Urinary bladder (tissue), 4 donors: ENCODE results near the gene FBRSL1. TPM values are rescaled to one million over a fixed set of nuclear protein-coding genes. Genes with fewer than 3 reads are reported as not detected.

ENCODE experiments used
- DNase-seq: peaks from one replicate; pipeline ENCODE4 v3.0.0-alpha.2; 2015; ENCODE audit errors: extremely low spot score
- H3K27ac ChIP-seq: one replicate; pipeline ENCODE4 v1.5.1; 2013; ENCODE audit warnings: low read depth, mild to moderate bottlenecking, moderate library complexity
- H3K36me3 ChIP-seq: one replicate; pipeline ENCODE4 v1.6.1; 2013; ENCODE audit warnings: mild to moderate bottlenecking, moderate library complexity; ENCODE audit not compliant: insufficient read depth
- H3K4me1 ChIP-seq: one replicate; pipeline ENCODE4 v1.6.1; 2013; ENCODE audit warnings: mild to moderate bottlenecking, moderate library complexity; ENCODE audit not compliant: insufficient read depth
- H3K4me3 ChIP-seq: one replicate; pipeline ENCODE4 v1.5.1; 2013; ENCODE audit warnings: low read depth, low read length
- WGBS: extraction: QIAGEN DNeasy Blood & Tissue Kit; methylation state at CpG from one replicate; pipeline ENCODE4 v1.1.7; 2013; 5-methylcytosine and 5-hydroxymethylcytosine counted together
- polyA plus RNA-seq: library from polyadenylated mRNA; stranded (reverse); fragments of 200-250 nt; gene quantifications from one replicate; pipeline ENCODE4 v1.2.3, GENCODE V29; 2013
- total RNA-seq: library from RNA; depleted of rRNA; stranded (reverse); fragments of >200 nt; gene quantifications from one replicate; pipeline ENCODE4 v1.2.3, GENCODE V29; 2014
- donor health status: healthy with polysubstance abuse.
- donor health status: healthy.

The FBRSL1 gene
- total and polyA plus RNA-seq, 2 donors = 4.0 to 46.1 TPM

DNA sequence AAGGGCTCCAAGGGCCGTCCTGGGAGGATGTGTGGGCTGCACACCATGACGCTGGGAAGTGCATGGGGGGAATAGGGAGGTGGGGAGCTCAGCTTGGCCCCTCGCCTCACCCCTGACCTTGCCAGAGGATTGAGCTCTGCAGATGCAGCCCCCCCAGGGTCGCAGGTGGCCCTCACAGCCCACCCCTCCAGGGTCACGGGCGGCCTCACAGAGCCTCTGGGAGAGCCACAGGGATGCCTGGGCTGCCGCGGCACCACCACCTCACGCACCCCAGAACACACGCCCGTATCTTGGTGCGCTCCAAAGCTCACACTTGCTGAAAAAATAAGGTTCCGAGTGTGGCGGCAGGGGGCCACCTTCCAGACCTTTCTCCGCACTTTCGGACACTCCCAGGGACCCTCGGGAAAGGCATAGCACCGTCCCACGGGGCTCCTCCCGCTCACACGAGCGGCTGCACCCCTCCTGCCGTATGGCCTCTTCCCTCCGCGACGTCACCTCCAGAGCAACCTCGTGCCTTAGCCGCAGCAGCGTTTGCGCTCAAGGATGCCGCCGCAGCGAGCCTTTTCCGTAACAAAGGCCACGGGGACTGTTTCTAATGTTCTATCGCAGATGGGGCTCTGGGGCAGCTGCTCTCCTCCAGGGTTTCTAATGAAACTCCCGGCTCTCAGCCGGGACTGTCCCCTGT is 9.9 kb upstream of the FBRSL1 start:
- H3K27ac ChIP-seq = no peak overlapping the region
- DNase-seq = no peak
- WGBS = 70% methylated on average over 38 of the region's 38 CpGs

GRCh38 chr12:132480623-132481132 is 9.3 kb upstream of the FBRSL1 start:
- H3K27ac ChIP-seq = no peak overlapping the region
- no peak overlapping the region for H3K4me3 ChIP-seq
- no peaks in the 10 kb centered on the region for H3K36me3 ChIP-seq
- no peaks in the 10 kb centered on the region for H3K4me1 ChIP-seq
- no peak for DNase-seq
- WGBS = 71% methylated on average over 14 of the region's 14 CpGs

More for the DNA sequence above, 9.9 kb upstream of the FBRSL1 start:
- Histone ChIP-seq H3K4me1 (no peaks in the 10 kb centered on the region), H3K36me3 (no peaks in the 10 kb centered on the region), H3K4me3 (no peak overlapping the region)

GRCh38 chr12:132481345-132481744 is 8.6 kb upstream of the FBRSL1 start:
- no peaks in the 10 kb centered on the region for H3K4me1 ChIP-seq
- 78% methylated on average over 11 of the region's 11 CpGs for WGBS
- no peak for DNase-seq
- no peak overlapping the region for H3K4me3 ChIP-seq
- no peak overlapping the region for H3K27ac ChIP-seq
- no peaks in the 10 kb centered on the region for H3K36me3 ChIP-seq

GRCh38 chr12:132481771-132482745 is 7.9 kb upstream of the FBRSL1 start:
- no peak for DNase-seq
- no peaks in the 10 kb centered on the region for H3K36me3 ChIP-seq
- H3K27ac ChIP-seq = no peak overlapping the region
- no peak overlapping the region for H3K4me3 ChIP-seq
- no peaks in the 10 kb centered on the region for H3K4me1 ChIP-seq
- 81% methylated on average over 31 of the region's 31 CpGs for WGBS

DNA sequence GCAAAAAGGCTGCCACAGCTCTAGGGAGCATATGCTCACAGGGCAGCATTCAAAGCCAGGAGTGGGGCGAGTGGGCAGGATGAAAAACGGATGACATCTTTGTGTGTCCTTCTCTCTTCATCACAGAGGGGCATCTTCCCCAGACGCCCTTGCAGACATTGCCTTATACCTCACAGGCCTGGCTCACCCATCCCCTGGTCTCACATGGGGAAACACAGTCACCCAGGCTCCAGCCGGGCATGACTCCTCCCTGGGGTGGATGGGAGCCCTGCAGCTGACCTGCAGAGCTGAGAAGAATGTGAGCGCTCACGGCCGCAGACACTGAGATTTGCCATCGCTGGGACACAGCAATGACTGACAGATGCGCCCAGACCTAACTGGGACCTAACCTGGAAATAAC is 7.2 kb upstream of the FBRSL1 start:
- H3K36me3 ChIP-seq = no peaks in the 10 kb centered on the region
- no peak overlapping the region for H3K4me3 ChIP-seq
- H3K4me1 ChIP-seq = no peaks in the 10 kb centered on the region
- 85% methylated on average over 9 of the region's 9 CpGs for WGBS
- no peak overlapping the region for H3K27ac ChIP-seq
- no peak for DNase-seq

- H3K4me1 ChIP-seq = no peaks in the 10 kb centered on the region
- H3K4me3 ChIP-seq = no peak overlapping the region
- DNase-seq = no peak
- H3K36me3 ChIP-seq = no peaks in the 10 kb centered on the region
- no peak overlapping the region for H3K27ac ChIP-seq
- WGBS = 96% methylated on average over 27 of the region's 27 CpGs
Measured at GRCh38 chr12:132483208-132483607, 6.7 kb upstream of the FBRSL1 start.

- DNase-seq = no peak
- no peaks in the 10 kb centered on the region for H3K4me1 ChIP-seq
- no peak overlapping the region for H3K4me3 ChIP-seq
- WGBS = 89% methylated on average over 17 of the region's 17 CpGs
- H3K27ac ChIP-seq = no peak overlapping the region
- no peaks in the 10 kb centered on the region for H3K36me3 ChIP-seq
Measured at GRCh38 chr12:132483612-132484011, 6.3 kb upstream of the FBRSL1 start.

GRCh38 chr12:132484183-132484890 is 5.6 kb upstream of the FBRSL1 start:
- WGBS = 89% methylated on average over 28 of the region's 28 CpGs
- DNase-seq = no peak
- no peaks in the 10 kb centered on the region for H3K36me3 ChIP-seq

DNA sequence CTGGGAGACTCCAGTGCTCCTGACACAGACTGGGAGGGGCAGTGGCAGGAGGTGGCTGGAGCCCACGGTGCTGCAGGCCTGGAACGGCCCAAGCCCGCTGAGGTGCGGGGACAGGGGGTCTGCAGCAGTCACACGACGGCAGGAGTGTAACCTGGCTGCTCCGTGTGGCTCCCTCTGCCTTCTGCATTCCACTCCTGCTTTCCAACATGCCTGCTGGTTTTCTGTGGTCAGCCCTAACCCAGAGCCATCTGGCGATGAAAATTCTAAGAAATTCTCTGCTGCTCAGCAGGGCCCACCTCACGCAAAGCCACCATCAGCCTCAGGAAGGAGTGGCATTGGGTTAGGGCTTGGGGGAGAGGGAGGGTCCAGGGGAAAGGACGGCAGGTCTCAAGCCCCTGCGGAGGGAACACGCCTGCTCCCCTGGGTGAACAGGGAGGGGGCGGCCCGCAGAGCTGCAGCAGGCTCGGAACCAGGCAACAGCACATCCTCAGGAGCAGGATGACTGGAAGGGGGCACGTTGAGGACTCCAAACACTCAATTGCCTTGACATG is 5.0 kb upstream of the FBRSL1 start:
- no peak overlapping the region for H3K27ac ChIP-seq
- DNase-seq = no peak
- H3K4me3 ChIP-seq = no peak overlapping the region
- no peaks in the 10 kb centered on the region for H3K4me1 ChIP-seq
- WGBS = 58% methylated on average over 16 of the region's 16 CpGs
- no peaks in the 10 kb centered on the region for H3K36me3 ChIP-seq

More at GRCh38 chr12:132484183-132484890, 5.6 kb upstream of the FBRSL1 start:
- no peak overlapping the region for H3K27ac ChIP-seq
- H3K4me1 ChIP-seq = no peaks in the 10 kb centered on the region
- H3K4me3 ChIP-seq = no peak overlapping the region

GRCh38 chr12:132485619-132486018 is 4.3 kb upstream of the FBRSL1 start:
- Histone ChIP-seq H3K36me3 (no peaks in the 10 kb centered on the region), H3K4me3 (no peak overlapping the region), H3K27ac (no peak overlapping the region), H3K4me1 (no peaks in the 10 kb centered on the region)
- WGBS = 93% methylated on average over 8 of the region's 8 CpGs
- no peak for DNase-seq

GRCh38 chr12:132486168-132486567 is 3.8 kb upstream of the FBRSL1 start:
- no peak overlapping the region for H3K27ac ChIP-seq
- H3K4me3 ChIP-seq = no peak overlapping the region
- WGBS = 67% methylated on average over 8 of the region's 8 CpGs
- DNase-seq = no peak
- no peaks in the 10 kb centered on the region for H3K36me3 ChIP-seq
- no peaks in the 10 kb centered on the region for H3K4me1 ChIP-seq

- H3K4me1 ChIP-seq = no peaks in the 10 kb centered on the region
- no peak overlapping the region for H3K27ac ChIP-seq
- no peaks in the 10 kb centered on the region for H3K36me3 ChIP-seq
- WGBS = 84% methylated on average over 17 of the region's 17 CpGs
- DNase-seq = no peak
- H3K4me3 ChIP-seq = no peak overlapping the region
Measured at GRCh38 chr12:132486576-132486975, 3.4 kb upstream of the FBRSL1 start.

GRCh38 chr12:132487311-132487741 is 2.6 kb upstream of the FBRSL1 start:
- WGBS = 86% methylated on average over 14 of the region's 14 CpGs
- H3K36me3 ChIP-seq = no peaks in the 10 kb centered on the region
- DNase-seq = no peak
- no peaks in the 10 kb centered on the region for H3K4me1 ChIP-seq
- H3K27ac ChIP-seq = no peak overlapping the region
- H3K4me3 ChIP-seq = no peak overlapping the region
